GM18907 (cell line): ENCODE results near the gene EIF2B1.

ENCODE experiments used
- ATAC-seq: cut with Tn5 transposase; IDR thresholded peaks from one replicate; pipeline ENCODE4 v1.9.1; 2021; ENCODE audit warnings: mild to moderate bottlenecking, moderate library complexity; ENCODE audit not compliant: unreplicated experiment

The EIF2B1 gene

DNA sequence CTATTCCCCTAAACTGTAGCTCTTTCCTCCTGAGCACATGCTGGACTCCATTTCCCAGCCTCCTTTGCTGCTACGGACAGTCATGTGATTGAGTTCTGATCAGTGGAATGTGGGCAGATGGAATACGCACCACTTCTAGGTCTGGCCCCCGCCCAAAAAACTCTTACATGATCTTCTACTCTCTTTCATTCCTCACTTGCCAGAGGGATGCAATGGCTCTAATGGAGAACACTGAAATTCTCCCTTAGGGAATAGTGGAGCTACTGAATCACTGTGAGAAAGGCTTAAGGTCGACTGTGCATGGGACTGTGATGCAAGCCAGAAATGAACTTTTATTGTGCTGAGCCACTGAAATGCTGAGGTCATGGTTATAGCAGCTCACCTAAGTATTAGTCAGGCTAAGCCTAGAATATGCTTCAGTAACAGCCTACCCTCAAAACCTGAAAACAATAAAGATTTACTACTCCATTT, 62.1 kb downstream of the EIF2B1 start:
- no peak for ATAC-seq
